ENCODE results near the gene TMEM123.
"Not testable (repeated sequence)": the region's sequence is repeated elsewhere in the genome, so short reads cannot be mapped to it uniquely, and the experiment has no call there.

TMEM123 gene

GRCh38 chr11:102384419-102385079 lies 68.0 kb downstream of the TMEM123 start:
- Histone ChIP-seq H2AFZ (ENCODE audit: low read length, unreplicated experiment) (no peak overlapping the region), H3K36me3 (ENCODE audit: insufficient read depth, low read length) (peaks cover 31% of the 10 kb centered on the region), H3K79me2 (ENCODE audit: control insufficient read depth, insufficient read depth, low read length, unreplicated experiment) (peaks cover 4% of the 10 kb centered on the region), H3K4me1 (ENCODE audit: control insufficient read depth, insufficient read depth, low read length, unreplicated experiment) (no peaks in the 10 kb centered on the region), H3K27me3 (ENCODE audit: insufficient read depth, low read length) (no peaks in the 10 kb centered on the region), H3K4me3 (ENCODE audit: low read depth, low read length) (no peak overlapping the region), H3K27ac (ENCODE audit: low read depth, low read length) (no peak overlapping the region)

GRCh38 chr11:102383839-102384238 lies 68.7 kb downstream of the TMEM123 start:
- Histone ChIP-seq H2AFZ (ENCODE audit: low read length, unreplicated experiment) (no peak overlapping the region), H3K4me1 (ENCODE audit: control insufficient read depth, insufficient read depth, low read length, unreplicated experiment) (no peaks in the 10 kb centered on the region), H3K36me3 (ENCODE audit: insufficient read depth, low read length) (peaks cover 37% of the 10 kb centered on the region)

GRCh38 chr11:102382384-102382783 lies 70.2 kb downstream of the TMEM123 start:
- Histone ChIP-seq H2AFZ (ENCODE audit: low read length, unreplicated experiment) (no peak overlapping the region), H3K27me3 (ENCODE audit: insufficient read depth, low read length) (no peaks in the 10 kb centered on the region), H3K79me2 (ENCODE audit: control insufficient read depth, insufficient read depth, low read length, unreplicated experiment) (peaks cover 4% of the 10 kb centered on the region), H3K4me1 (ENCODE audit: control insufficient read depth, insufficient read depth, low read length, unreplicated experiment) (no peaks in the 10 kb centered on the region), H3K27ac (ENCODE audit: low read depth, low read length) (no peak overlapping the region), H3K4me3 (ENCODE audit: low read depth, low read length) (no peak overlapping the region), H3K36me3 (ENCODE audit: insufficient read depth, low read length) (peaks cover 38% of the 10 kb centered on the region)

More at GRCh38 chr11:102383839-102384238, 68.7 kb downstream of the TMEM123 start:
- H3K27ac ChIP-seq (ENCODE audit: low read depth, low read length) = no peak overlapping the region
- peaks cover 4% of the 10 kb centered on the region for H3K79me2 ChIP-seq (ENCODE audit: control insufficient read depth, insufficient read depth, low read length, unreplicated experiment)
- H3K27me3 ChIP-seq (ENCODE audit: insufficient read depth, low read length) = no peaks in the 10 kb centered on the region
- H3K4me3 ChIP-seq (ENCODE audit: low read depth, low read length) = no peak overlapping the region

- Histone ChIP-seq H3K79me2 (ENCODE audit: control insufficient read depth, insufficient read depth, low read length, unreplicated experiment) (peaks cover 25% of the 10 kb centered on the region), H3K4me3 (ENCODE audit: low read depth, low read length) (no peak overlapping the region), H3K36me3 (ENCODE audit: insufficient read depth, low read length) (peaks cover 42% of the 10 kb centered on the region), H3K27me3 (ENCODE audit: insufficient read depth, low read length) (no peaks in the 10 kb centered on the region), H3K4me1 (ENCODE audit: control insufficient read depth, insufficient read depth, low read length, unreplicated experiment) (no peaks in the 10 kb centered on the region), H3K27ac (ENCODE audit: low read depth, low read length) (no peak overlapping the region), H2AFZ (ENCODE audit: low read length, unreplicated experiment) (no peak overlapping the region)
These were observed 73.7 kb downstream of the TMEM123 start for GRCh38 chr11:102378818-102379217.

GRCh38 chr11:102377891-102378290 lies 74.7 kb downstream of the TMEM123 start:
- H3K79me2 ChIP-seq (ENCODE audit: control insufficient read depth, insufficient read depth, low read length, unreplicated experiment) = peaks cover 22% of the 10 kb centered on the region
- H3K4me3 ChIP-seq (ENCODE audit: low read depth, low read length) = no peak overlapping the region
- no peak overlapping the region for H3K27ac ChIP-seq (ENCODE audit: low read depth, low read length)
- H2AFZ ChIP-seq (ENCODE audit: low read length, unreplicated experiment) = no peak overlapping the region
- H3K27me3 ChIP-seq (ENCODE audit: insufficient read depth, low read length) = no peaks in the 10 kb centered on the region
- peaks cover 42% of the 10 kb centered on the region for H3K36me3 ChIP-seq (ENCODE audit: insufficient read depth, low read length)
- no peaks in the 10 kb centered on the region for H3K4me1 ChIP-seq (ENCODE audit: control insufficient read depth, insufficient read depth, low read length, unreplicated experiment)

- peaks cover 22% of the 10 kb centered on the region for H3K79me2 ChIP-seq (ENCODE audit: control insufficient read depth, insufficient read depth, low read length, unreplicated experiment)
- H3K36me3 ChIP-seq (ENCODE audit: insufficient read depth, low read length) = peaks cover 39% of the 10 kb centered on the region
- no peak overlapping the region for H3K27ac ChIP-seq (ENCODE audit: low read depth, low read length)
- no peaks in the 10 kb centered on the region for H3K4me1 ChIP-seq (ENCODE audit: control insufficient read depth, insufficient read depth, low read length, unreplicated experiment)
- no peak overlapping the region for H3K4me3 ChIP-seq (ENCODE audit: low read depth, low read length)
- H2AFZ ChIP-seq (ENCODE audit: low read length, unreplicated experiment) = no peak overlapping the region
- no peaks in the 10 kb centered on the region for H3K27me3 ChIP-seq (ENCODE audit: insufficient read depth, low read length)
These were observed 76.7 kb downstream of the TMEM123 start for GRCh38 chr11:102375720-102376399.

- Histone ChIP-seq H3K36me3 (ENCODE audit: insufficient read depth, low read length) (peaks cover 32% of the 10 kb centered on the region), H3K79me2 (ENCODE audit: control insufficient read depth, insufficient read depth, low read length, unreplicated experiment) (peaks cover 22% of the 10 kb centered on the region)
- not testable (repeated sequence) for H3K27me3 ChIP-seq (ENCODE audit: insufficient read depth, low read length); H2AFZ ChIP-seq (ENCODE audit: low read length, unreplicated experiment); H3K4me3 ChIP-seq (ENCODE audit: low read depth, low read length); H3K4me1 ChIP-seq (ENCODE audit: control insufficient read depth, insufficient read depth, low read length, unreplicated experiment); H3K27ac ChIP-seq (ENCODE audit: low read depth, low read length)
These were observed 77.7 kb downstream of the TMEM123 start for GRCh38 chr11:102374633-102375424.

GRCh38 chr11:102368472-102368871 lies 84.1 kb downstream of the TMEM123 start:
- H3K79me2 ChIP-seq (ENCODE audit: control insufficient read depth, insufficient read depth, low read length, unreplicated experiment) = peaks cover 34% of the 10 kb centered on the region
- peaks cover 41% of the 10 kb centered on the region for H3K36me3 ChIP-seq (ENCODE audit: insufficient read depth, low read length)
- H2AFZ ChIP-seq (ENCODE audit: low read length, unreplicated experiment) = no peak overlapping the region
- H3K27ac ChIP-seq (ENCODE audit: low read depth, low read length) = no peak overlapping the region
- H3K4me3 ChIP-seq (ENCODE audit: low read depth, low read length) = no peak overlapping the region
- no peaks in the 10 kb centered on the region for H3K27me3 ChIP-seq (ENCODE audit: insufficient read depth, low read length)
- H3K4me1 ChIP-seq (ENCODE audit: control insufficient read depth, insufficient read depth, low read length, unreplicated experiment) = no peaks in the 10 kb centered on the region

GRCh38 chr11:102367364-102367763 lies 85.2 kb downstream of the TMEM123 start:
- Histone ChIP-seq H3K27me3 (ENCODE audit: insufficient read depth, low read length) (no peaks in the 10 kb centered on the region), H2AFZ (ENCODE audit: low read length, unreplicated experiment) (no peak overlapping the region), H3K79me2 (ENCODE audit: control insufficient read depth, insufficient read depth, low read length, unreplicated experiment) (peaks cover 34% of the 10 kb centered on the region), H3K4me1 (ENCODE audit: control insufficient read depth, insufficient read depth, low read length, unreplicated experiment) (no peaks in the 10 kb centered on the region), H3K27ac (ENCODE audit: low read depth, low read length) (no peak overlapping the region), H3K36me3 (ENCODE audit: insufficient read depth, low read length) (peaks cover 52% of the 10 kb centered on the region), H3K4me3 (ENCODE audit: low read depth, low read length) (no peak overlapping the region)

GRCh38 chr11:102364991-102365390 lies 87.6 kb downstream of the TMEM123 start:
- Histone ChIP-seq H3K36me3 (ENCODE audit: insufficient read depth, low read length) (peaks cover 53% of the 10 kb centered on the region), H3K79me2 (ENCODE audit: control insufficient read depth, insufficient read depth, low read length, unreplicated experiment) (peaks cover 52% of the 10 kb centered on the region), H2AFZ (ENCODE audit: low read length, unreplicated experiment) (no peak overlapping the region), H3K27ac (ENCODE audit: low read depth, low read length) (no peak overlapping the region), H3K4me1 (ENCODE audit: control insufficient read depth, insufficient read depth, low read length, unreplicated experiment) (no peaks in the 10 kb centered on the region), H3K27me3 (ENCODE audit: insufficient read depth, low read length) (no peaks in the 10 kb centered on the region), H3K4me3 (ENCODE audit: low read depth, low read length) (no peak overlapping the region)
